Activated CD4-positive, alpha-beta T cell treated with anti-CD3 and anti-CD28 coated beads for 1 hour (primary cell): ENCODE results near the gene PTPRD.

Experiments
- DNase-seq: peaks from one replicate; pipeline ENCODE4 v3.0.0-alpha.2; 2020

Gene PTPRD

GRCh38 chr9:8877753-8878494, 1734.9 kb downstream of the PTPRD start:
- no peak for DNase-seq

DNA sequence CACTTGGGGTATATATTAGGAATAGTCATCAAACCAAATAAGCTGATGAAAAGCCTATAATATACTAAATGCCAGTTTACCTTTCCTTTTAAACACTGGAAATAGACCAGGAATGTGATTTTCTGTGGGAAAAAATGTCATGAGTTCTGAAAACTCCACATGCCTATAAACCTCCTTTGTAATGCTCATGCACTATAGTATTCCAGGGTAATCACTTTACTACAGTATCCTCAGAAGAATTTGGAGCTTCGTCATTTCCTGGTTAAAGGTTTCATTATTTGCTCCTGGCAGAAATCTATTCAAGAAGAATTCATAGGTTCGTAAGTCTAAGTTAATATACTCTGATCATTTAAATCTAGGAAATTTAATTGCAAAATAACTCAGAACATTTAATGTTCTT, 1736.5 kb downstream of the PTPRD start:
- no peak for DNase-seq

DNA sequence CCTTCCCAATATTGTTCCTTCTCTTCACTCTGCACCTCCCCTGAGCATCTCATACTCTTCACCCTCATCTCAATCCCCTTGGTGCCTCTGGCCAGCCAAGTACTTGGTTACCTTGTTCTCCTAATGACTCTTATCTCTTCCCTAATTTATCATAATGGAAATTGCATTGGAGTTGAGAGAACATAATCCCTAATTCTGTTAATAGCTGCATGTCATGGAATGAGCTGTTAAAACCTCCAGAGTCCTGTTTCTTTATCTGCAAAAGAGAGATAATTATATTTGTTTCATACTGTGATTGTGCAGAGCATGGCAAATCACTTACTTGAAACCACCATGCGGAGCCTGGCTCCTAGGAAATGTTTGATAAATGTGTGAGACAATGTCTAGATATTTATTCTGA, 1738.3 kb downstream of the PTPRD start:
- DNase-seq = no peak

- no peak for DNase-seq
Measured at GRCh38 chr9:8872802-8873201, 1740.0 kb downstream of the PTPRD start.

- no peak for DNase-seq
Measured at GRCh38 chr9:8871796-8872445, 1740.9 kb downstream of the PTPRD start.

DNA sequence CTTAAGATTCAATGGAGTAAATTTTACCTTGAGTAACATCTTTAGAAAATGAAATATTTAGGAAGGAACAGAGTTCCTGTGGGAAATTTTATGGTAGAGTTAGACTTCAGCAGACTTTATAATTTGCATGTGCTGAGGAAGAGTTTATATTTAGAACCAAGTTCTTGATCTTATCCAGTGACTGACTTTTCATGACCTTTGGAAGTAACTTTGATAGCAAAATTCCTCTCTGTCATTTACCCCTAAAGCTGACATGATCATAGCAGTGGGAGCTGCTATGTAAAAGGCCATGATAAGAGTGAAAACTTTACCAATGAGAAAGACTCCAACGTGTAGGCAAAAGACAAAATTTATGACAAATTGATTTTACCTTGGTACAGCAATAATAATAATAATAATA, 1741.4 kb downstream of the PTPRD start:
- DNase-seq = no peak

GRCh38 chr9:8869812-8870211, 1743.0 kb downstream of the PTPRD start:
- DNase-seq = no peak

DNA sequence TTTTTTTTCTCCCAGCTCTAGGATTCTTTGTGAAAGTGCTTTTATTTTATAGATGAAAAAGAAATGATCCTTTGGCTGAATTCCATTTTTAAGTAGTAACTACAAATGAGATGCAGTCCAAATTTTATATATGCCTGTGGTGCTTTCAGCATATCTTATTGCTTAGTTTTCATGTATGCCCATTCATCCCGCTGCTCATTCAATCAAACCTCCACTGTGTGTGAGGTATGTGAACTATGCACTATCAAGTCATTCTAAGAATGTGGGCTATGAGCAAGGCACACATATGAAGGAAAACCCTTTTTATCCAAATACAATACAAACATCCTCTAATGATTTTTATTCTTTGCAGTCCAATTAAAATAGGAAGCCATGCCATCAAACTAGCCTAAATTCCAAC, 1744.2 kb downstream of the PTPRD start:
- no peak for DNase-seq

- DNase-seq = no peak
Measured at GRCh38 chr9:8867148-8867547, 1745.7 kb downstream of the PTPRD start.

DNA sequence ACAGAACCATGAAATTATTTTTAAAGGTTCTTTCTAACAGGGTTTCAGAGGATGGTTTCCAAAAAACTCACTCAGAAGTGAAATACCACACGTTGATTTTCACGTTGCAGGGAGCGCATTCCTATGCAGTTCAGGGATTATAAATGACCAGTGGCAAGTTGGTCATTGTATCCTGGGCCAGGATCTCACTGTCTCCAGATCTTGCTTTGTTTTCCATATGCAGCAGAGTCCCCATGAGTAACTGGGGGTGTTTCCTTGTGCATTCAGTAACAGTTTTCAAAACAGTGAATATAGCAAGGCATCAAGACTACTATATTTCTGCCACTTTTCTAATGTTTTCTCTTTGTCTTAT, 1748.3 kb downstream of the PTPRD start:
- DNase-seq = no peak

DNA sequence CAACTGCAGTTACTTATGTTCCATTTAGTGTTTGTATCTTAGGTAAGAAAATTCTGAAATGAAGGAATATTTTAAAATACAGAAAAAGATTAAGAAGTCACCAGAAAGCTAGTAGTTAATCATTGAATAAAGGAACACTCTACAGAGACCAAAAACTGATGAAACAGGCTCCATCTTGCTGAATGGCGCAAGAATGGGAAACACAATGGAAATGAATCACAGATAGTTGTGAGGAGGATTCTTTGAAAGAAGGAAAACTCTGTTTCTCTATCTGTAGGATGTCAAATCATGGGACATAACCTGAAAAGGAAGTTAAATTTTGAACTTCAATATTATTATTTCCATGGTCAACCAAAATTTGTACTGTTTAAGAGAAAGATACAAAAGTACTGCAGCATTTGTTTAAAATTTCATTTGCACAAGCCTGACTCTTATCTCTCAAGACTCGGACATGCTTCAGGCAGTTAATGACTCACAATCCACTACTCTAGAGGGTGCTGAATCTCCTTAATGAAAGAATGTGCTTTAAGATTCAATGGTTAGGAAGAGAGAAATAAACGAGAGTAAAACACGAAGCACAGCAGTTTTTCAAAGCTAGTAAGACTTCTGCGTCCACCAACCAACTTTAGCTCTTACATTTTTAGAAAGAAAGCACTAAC, 1748.8 kb downstream of the PTPRD start:
- DNase-seq = no peak

GRCh38 chr9:8863069-8863468, 1749.7 kb downstream of the PTPRD start:
- no peak for DNase-seq

DNA sequence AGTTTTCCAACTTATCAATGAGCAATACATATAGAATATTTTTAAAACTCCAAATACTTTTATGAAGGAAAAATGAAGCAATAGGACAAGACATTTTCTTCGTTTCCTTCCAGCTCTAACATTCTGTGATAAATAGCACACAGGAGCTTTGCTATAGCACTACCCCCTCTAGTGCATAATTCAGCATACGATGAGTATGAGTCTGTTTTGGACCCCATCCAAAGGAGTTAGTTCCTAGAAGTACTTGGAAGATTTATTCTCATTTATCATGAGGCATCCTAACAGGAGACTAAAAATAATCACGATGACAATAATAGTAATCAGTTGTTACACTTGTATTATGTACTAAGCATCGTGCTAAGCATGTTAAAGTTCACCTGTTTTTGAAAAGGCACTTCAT, 1751.9 kb downstream of the PTPRD start:
- DNase-seq = no peak

DNA sequence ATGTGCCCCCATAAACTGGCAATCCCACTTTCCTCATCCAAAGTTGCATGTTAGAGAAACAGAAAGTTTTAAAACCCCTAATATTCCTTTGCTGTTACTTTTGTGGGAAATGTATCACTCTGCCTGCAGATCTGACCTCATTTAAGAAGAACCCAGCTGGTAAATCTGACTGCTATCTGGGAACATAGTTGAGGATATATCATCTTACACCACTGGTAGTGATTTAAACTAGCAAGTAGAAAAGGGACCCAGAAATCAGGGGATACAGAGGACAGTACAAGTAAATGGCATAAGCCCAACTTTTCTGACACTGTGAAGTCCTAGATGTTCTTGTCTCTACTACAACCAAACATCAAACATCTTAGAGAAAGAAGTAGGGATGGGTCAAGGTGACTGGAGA, 1752.7 kb downstream of the PTPRD start:
- no peak for DNase-seq

DNA sequence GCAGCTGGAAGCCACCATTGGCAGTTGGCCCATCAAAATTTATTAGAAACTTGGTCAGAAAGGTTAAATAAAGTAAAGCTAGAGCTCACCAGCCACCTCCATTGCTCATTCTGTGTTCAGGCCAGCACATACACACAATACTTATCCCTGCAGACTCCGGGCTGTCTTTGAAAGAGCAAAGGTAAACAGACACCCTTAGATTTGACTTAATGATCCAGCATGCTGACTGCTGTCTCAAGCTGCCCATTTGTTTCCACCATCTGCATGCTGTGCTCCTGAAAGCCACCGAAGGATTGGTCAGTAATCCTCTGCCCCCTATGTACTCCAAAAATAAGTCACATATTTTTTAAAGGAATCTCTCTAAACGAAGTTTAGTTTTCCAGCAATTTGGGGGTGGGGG, 1753.4 kb downstream of the PTPRD start:
- DNase-seq = no peak

DNA sequence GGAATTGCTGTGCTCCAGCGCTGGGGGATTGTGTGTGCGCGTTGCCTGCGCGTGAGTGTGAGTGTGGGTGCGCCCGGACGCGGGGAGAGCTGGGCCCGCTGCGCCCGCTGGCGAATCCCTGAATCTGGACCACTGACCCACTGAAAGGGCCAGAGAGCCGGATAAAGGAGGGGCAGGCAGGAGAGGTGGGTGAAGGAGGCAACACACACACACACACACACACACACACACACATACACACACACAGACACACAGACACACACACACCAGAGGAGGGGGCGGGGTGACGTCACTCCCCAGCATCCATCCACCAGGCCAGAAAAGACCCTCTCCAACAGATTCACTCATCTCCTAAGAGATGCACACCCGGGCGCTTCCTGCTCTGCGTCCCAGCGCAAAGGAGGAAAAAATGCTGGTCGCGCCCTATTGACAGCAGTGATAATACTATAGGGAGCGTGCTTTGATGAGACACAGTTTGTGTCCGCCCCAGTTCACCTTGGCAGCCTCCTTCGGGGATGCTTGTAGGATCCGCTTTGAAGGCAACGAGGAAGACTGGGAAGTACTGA, 1754.1 kb downstream of the PTPRD start:
- DNase-seq = no peak

DNA sequence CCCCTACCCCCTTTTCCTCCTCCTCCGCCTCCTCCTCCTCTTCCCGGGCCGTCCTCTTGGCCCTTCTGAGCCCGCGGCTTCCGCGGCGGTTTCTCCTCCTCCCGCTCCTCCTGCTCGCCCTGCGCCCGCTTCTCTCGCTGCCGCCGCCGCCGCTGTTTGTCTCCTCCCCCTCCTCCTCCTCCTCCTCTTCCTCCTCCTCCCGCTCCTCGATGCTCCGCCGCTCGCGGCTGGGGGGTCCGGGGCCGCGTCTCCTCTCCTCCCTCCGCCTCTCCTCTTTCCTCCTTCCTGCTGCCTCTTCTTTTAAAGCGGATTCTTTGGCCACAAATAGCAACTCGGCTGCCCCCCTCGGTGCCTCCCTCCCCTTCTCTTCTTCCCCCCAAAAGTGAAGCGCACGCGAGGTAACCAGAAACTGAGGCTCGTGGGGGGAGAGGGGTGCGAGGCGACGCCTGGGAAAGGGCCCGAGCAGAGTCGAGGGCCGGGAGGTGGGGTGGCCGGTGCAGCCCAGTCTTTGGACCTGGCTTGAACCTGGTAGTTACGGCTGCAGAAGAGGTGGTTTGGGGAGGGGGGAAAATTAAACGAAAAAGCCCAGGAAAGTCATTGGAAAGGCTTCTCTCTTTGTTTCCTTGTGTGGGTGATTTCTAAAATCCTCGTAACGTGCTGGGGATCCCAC, 1754.7 kb downstream of the PTPRD start:
- no peak for DNase-seq

DNA sequence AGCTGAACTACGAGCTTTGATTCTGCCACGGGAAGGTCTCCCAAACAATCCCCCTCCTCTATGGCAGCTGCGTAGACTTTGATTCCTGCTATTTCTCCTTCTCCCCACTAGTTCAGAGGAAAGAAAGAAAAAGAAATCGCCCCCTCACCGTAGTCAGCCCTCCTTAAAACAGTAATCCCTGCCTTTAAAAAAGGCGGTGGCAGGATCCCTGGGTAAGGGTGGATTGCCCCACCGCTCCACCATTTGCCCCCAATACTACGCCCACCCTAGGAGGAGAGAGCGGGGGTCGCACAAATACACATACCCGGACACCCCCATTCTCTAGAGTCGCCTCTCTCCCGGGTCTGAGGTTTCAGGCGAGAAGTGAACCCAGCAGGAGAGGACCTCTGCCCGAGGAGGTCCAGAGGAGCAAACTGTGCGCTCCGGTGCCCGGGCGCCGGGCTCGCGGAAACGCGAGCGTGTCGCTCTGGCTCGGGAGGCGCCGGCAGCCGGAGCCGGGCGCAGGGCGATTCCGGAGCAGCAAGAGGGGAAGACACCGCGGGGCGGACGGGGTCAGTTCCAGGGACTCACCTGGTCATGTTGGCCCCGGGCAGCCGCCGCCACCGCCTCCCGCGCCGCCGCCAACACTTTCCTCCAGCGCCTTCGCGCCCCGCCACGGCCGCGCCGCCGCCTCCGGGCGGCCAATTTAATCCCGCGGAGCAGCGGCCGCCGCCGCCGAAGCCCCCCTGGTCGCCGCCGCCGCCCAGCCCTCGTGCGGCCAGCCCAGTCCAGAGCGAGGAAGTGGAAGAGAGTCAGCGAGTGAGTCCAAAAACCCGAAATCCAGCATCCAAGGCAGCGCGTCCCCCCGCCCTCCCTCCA, 1755.5 kb downstream of the PTPRD start:
- no peak for DNase-seq

DNA sequence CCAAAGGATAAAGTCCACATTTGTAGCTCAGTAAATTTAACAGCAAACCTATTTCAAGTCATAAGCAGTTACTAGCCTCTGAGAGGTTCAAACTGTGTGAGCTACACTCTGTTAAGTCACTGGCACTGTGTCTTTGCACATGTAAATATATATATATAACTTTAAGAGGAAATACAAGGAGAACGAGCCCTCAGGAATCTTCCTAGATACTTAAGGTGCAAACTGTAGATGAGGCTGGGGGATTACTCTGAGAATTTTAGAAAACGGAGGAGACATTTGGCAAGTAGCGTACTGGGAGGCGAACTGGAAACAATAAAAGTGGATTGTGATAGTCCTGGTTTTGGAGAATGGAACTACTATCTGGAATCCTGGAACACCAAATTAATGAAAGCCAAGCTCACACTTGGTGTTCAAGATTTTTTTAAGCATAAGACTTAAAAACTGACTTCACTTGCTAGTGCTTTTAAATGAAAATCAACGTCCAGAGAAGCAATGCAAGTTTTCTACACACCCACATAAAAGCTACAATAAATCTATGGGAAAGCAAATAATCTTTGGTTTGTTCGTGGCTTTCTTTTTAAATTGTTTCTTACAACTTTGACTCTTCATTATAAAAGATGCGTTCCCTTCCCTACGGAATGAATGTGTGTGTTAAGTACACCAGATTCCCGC, 1756.3 kb downstream of the PTPRD start:
- DNase-seq = no peak

- no peak for DNase-seq
Measured at GRCh38 chr9:8855046-8855445, 1757.8 kb downstream of the PTPRD start.

DNA sequence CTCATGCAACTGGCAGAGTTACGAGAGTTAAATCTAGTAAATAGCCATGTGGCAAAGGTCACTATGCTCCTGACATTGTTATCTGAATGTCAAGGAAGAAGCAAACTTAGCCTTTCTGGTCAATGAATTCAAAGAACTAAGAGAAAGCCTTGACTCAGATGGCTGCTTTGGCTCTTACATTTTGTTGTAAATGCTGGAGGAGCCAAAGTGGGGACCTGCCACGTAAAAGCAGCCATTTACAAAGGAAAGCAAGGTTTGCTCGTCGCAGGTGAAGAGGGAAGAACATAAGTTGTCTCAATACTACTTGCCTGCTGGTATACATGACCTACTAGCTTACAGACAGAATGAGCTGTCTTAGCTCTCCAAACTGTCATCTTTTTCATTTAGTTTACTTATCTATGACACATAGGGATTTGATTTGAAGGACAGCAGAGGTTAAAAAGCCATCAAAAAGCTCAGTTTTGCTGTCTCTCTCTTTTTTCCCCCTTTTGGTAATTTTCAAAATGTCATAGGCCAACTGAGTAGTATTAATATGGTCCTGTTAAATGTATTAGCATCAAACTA, 1760.4 kb downstream of the PTPRD start:
- DNase-seq = no peak

GRCh38 chr9:8850914-8851313, 1761.9 kb downstream of the PTPRD start:
- DNase-seq = no peak
